MM.1S (cell line): ENCODE data around the gene IL22RA1.

ENCODE experiments used
- DNase-seq: peaks from one replicate; pipeline ENCODE4 v3.0.0-alpha.2; 2015
- H2AFZ ChIP-seq: fragments of 300-600 bp; sonication (generic); 2 replicates; pipeline ENCODE4 v1.6.0; 2016; ENCODE audit warnings: antibody characterized with exemption, low read length
- H3F3A ChIP-seq: fragments of 300-600 bp; sonication (generic); 2 replicates; pipeline ENCODE4 v1.6.1; 2016; ENCODE audit warnings: mild to moderate bottlenecking, antibody characterized with exemption, low read length, moderate library complexity, mixed read lengths; ENCODE audit not compliant: insufficient read depth
- H3K27ac ChIP-seq: fragments of 300-600 bp; sonication (generic); 2 replicates; pipeline ENCODE4 v1.5.1; 2016; ENCODE audit warnings: mild to moderate bottlenecking, low read length
- H3K27me3 ChIP-seq: fragments of 300-600 bp; sonication (generic); replicated peaks from 2 replicates; pipeline ENCODE4 v1.6.0; 2016; ENCODE audit warnings: low read length; ENCODE audit not compliant: insufficient read depth
- H3K36me3 ChIP-seq: fragments of 300-600 bp; sonication (generic); replicated peaks from 2 replicates; pipeline ENCODE4 v1.6.1; 2016; ENCODE audit warnings: mild to moderate bottlenecking, low read length, mixed read lengths; ENCODE audit not compliant: insufficient read depth
- H3K4me1 ChIP-seq: fragments of 300-600 bp; sonication (generic); 2 replicates; pipeline ENCODE4 v1.6.1; 2016; ENCODE audit warnings: low read length, mixed read lengths
- H3K4me2 ChIP-seq: fragments of 300-600 bp; sonication (generic); 2 replicates; pipeline ENCODE4 v1.6.0; 2016; ENCODE audit warnings: low read depth, low read length
- H3K4me3 ChIP-seq: fragments of 300-600 bp; sonication (generic); 2 replicates; pipeline ENCODE4 v1.5.1; 2016; ENCODE audit warnings: low read length, mixed read lengths
- H3K79me2 ChIP-seq: fragments of 300-600 bp; sonication (generic); 2 replicates; pipeline ENCODE4 v1.6.1; 2016; ENCODE audit warnings: mixed run types, low read length, mixed read lengths
- H3K9ac ChIP-seq: fragments of 300-600 bp; sonication (generic); 2 replicates; pipeline ENCODE4 v1.6.1; 2016; ENCODE audit warnings: low read length, mixed read lengths
- H3K9me2 ChIP-seq: fragments of 300-600 bp; sonication (generic); replicated peaks from 2 replicates; pipeline ENCODE4 v1.6.1; 2016; ENCODE audit warnings: mild to moderate bottlenecking, low read length, mixed read lengths; ENCODE audit not compliant: insufficient read depth
- H3K9me3 ChIP-seq: fragments of 300-600 bp; sonication (generic); replicated peaks from 2 replicates; pipeline ENCODE4 v1.6.1; 2016; ENCODE audit warnings: mild to moderate bottlenecking, low read length, mixed read lengths; ENCODE audit not compliant: insufficient read depth
- H4K20me1 ChIP-seq: fragments of 300-600 bp; sonication (generic); 2 replicates; pipeline ENCODE4 v1.6.1; 2016; ENCODE audit warnings: mild to moderate bottlenecking, low read length, moderate library complexity, mixed read lengths; ENCODE audit not compliant: insufficient read depth
- EZH2 ChIP-seq: fragments of 300-600 bp; sonication (generic); optimal IDR thresholded peaks from 2 replicates; pipeline ENCODE3; 2017; ENCODE audit warnings: low read depth, mild to moderate bottlenecking, antibody characterized with exemption, low read length, mixed read lengths
- EZH2phosphoT487 ChIP-seq: fragments of 300-600 bp; sonication (generic); IDR thresholded peaks from 2 replicates; pipeline ENCODE4 v1.6.1; 2018; ENCODE audit warnings: antibody characterized with exemption, low read length
- TF ChIP-seq, protein P1 (sequence below): fragments of 300-600 bp; sonication (generic); IDR thresholded peaks from 2 replicates; pipeline ENCODE4 v1.5.1; 2016; ENCODE audit warnings: antibody characterized with exemption, low read length, mixed read lengths

Gene IL22RA1

DNA sequence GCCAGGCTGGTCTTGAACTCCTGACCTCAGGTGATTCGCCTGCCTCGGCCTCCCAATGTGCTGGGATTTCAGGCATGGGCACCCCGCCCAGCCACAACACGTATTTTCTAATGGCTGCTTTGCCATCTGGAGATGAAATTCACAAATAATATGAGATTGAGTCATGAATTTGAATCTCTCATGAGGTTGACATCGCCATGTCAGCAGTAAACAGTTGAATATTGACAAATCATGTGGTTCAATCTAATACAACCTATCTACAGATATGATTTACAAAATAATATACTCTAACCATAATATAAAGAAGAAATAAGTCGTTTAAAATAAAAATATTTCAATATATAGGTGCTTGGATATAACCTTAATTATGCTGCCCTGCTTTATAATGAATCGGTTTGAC, 73.1 kb downstream of the IL22RA1 start:
- TF ChIP-seq EZH2phosphoT487 = no peak
- TF ChIP-seq, protein P1, sequence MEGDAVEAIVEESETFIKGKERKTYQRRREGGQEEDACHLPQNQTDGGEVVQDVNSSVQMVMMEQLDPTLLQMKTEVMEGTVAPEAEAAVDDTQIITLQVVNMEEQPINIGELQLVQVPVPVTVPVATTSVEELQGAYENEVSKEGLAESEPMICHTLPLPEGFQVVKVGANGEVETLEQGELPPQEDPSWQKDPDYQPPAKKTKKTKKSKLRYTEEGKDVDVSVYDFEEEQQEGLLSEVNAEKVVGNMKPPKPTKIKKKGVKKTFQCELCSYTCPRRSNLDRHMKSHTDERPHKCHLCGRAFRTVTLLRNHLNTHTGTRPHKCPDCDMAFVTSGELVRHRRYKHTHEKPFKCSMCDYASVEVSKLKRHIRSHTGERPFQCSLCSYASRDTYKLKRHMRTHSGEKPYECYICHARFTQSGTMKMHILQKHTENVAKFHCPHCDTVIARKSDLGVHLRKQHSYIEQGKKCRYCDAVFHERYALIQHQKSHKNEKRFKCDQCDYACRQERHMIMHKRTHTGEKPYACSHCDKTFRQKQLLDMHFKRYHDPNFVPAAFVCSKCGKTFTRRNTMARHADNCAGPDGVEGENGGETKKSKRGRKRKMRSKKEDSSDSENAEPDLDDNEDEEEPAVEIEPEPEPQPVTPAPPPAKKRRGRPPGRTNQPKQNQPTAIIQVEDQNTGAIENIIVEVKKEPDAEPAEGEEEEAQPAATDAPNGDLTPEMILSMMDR = no peak
- TF ChIP-seq EZH2 = no peak
- Histone ChIP-seq H2AFZ (no peak overlapping the region), H3K79me2 (no peaks in the 10 kb centered on the region), H3K9me3 (no peaks in the 10 kb centered on the region), H3F3A (no peaks in the 10 kb centered on the region), H3K9ac (no peak overlapping the region), H3K4me1 (no peaks in the 10 kb centered on the region), H3K27ac (no peak overlapping the region), H3K36me3 (no peaks in the 10 kb centered on the region), H3K4me2 (no peak overlapping the region), H3K4me3 (no peak overlapping the region), H3K9me2 (no peaks in the 10 kb centered on the region), H3K27me3 (no peaks in the 10 kb centered on the region), H4K20me1 (no peaks in the 10 kb centered on the region)
- no peak for DNase-seq
